HL-60 (cell line): ENCODE measurements around the gene CNDP1.
"Not testable (repeated sequence)": the region's sequence is repeated elsewhere in the genome, so short reads cannot be mapped to it uniquely, and the experiment has no call there.

Experiments
- DNase-seq, 2 experiments: peaks; one replicate each; pipeline ENCODE4 v3.0.0-alpha.2; 2010 to 2020; ENCODE audit warnings: low read depth in 1 of 2, low spot score in 1 of 2
- H3K27ac ChIP-seq: fragments of 250-450 bp; sonication (Bioruptor Pico); replicated peaks from 2 replicates; pipeline ENCODE4 v1.5.1; 2020; ENCODE audit warnings: mild to moderate bottlenecking, moderate library complexity
- H3K27me3 ChIP-seq: fragments of 250-450 bp; sonication (Bioruptor Pico); 2 replicates; pipeline ENCODE4 v1.5.1; 2021; ENCODE audit warnings: mild to moderate bottlenecking, moderate library complexity; ENCODE audit not compliant: insufficient read depth, poor library complexity, severe bottlenecking
- H3K4me3 ChIP-seq: replicated peaks from 2 replicates; pipeline ENCODE4 v1.5.1; 2011; ENCODE audit warnings: mild to moderate bottlenecking, control low read depth, low read length; ENCODE audit not compliant: insufficient read depth
- GABPA ChIP-seq: IDR thresholded peaks from 2 replicates; pipeline ENCODE4 v1.6.1; 2012; ENCODE audit warnings: low read depth
- POLR2AphosphoS5 ChIP-seq: IDR thresholded peaks from 2 replicates; pipeline ENCODE4 v1.6.1; 2012; ENCODE audit warnings: low read depth
- SPI1 ChIP-seq: IDR thresholded peaks from 2 replicates; pipeline ENCODE4 v1.6.1; 2012; ENCODE audit warnings: low read depth, mild to moderate bottlenecking, borderline replicate concordance
- TF ChIP-seq, protein P1 (sequence below): IDR thresholded peaks from 2 replicates; pipeline ENCODE4 v1.6.1; 2012; ENCODE audit warnings: low read depth; ENCODE audit not compliant: insufficient replicate concordance
- TF ChIP-seq, protein P2 (sequence below): IDR thresholded peaks from one replicate; pipeline ENCODE4 v1.5.1; 2011; ENCODE audit warnings: low read length, control low read depth, inconsistent platforms; ENCODE audit not compliant: insufficient read depth

Gene CNDP1

DNA sequence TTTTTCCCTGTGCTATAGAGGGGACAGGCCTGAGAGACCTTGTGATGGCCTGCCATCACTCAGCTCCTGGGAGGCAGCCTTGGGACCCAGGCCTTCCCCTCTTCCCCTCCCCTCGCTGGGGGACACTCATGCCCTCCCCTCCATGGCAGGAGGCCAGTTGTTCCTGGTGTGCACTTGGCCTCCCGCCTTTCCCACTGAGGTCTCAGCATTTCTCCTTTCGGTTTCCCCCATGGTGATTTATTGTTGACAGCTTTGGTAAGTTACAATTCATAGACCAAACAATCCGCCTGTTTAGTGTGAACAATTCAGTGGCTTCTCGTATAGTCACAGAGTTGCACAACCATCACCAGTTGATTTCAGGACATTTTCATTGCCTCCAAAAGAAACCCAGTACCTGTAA, 10.2 kb upstream of the CNDP1 start:
- no peak overlapping the region for H3K4me3 ChIP-seq
- no peaks in the 10 kb centered on the region for H3K27me3 ChIP-seq
- H3K27ac ChIP-seq = no peak overlapping the region
- DNase-seq = no peak
- TF ChIP-seq, protein P1, sequence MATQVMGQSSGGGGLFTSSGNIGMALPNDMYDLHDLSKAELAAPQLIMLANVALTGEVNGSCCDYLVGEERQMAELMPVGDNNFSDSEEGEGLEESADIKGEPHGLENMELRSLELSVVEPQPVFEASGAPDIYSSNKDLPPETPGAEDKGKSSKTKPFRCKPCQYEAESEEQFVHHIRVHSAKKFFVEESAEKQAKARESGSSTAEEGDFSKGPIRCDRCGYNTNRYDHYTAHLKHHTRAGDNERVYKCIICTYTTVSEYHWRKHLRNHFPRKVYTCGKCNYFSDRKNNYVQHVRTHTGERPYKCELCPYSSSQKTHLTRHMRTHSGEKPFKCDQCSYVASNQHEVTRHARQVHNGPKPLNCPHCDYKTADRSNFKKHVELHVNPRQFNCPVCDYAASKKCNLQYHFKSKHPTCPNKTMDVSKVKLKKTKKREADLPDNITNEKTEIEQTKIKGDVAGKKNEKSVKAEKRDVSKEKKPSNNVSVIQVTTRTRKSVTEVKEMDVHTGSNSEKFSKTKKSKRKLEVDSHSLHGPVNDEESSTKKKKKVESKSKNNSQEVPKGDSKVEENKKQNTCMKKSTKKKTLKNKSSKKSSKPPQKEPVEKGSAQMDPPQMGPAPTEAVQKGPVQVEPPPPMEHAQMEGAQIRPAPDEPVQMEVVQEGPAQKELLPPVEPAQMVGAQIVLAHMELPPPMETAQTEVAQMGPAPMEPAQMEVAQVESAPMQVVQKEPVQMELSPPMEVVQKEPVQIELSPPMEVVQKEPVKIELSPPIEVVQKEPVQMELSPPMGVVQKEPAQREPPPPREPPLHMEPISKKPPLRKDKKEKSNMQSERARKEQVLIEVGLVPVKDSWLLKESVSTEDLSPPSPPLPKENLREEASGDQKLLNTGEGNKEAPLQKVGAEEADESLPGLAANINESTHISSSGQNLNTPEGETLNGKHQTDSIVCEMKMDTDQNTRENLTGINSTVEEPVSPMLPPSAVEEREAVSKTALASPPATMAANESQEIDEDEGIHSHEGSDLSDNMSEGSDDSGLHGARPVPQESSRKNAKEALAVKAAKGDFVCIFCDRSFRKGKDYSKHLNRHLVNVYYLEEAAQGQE = no peak
- TF ChIP-seq GABPA (no peak), POLR2AphosphoS5 (no peak), SPI1 (no peak)
- TF ChIP-seq, protein P2, sequence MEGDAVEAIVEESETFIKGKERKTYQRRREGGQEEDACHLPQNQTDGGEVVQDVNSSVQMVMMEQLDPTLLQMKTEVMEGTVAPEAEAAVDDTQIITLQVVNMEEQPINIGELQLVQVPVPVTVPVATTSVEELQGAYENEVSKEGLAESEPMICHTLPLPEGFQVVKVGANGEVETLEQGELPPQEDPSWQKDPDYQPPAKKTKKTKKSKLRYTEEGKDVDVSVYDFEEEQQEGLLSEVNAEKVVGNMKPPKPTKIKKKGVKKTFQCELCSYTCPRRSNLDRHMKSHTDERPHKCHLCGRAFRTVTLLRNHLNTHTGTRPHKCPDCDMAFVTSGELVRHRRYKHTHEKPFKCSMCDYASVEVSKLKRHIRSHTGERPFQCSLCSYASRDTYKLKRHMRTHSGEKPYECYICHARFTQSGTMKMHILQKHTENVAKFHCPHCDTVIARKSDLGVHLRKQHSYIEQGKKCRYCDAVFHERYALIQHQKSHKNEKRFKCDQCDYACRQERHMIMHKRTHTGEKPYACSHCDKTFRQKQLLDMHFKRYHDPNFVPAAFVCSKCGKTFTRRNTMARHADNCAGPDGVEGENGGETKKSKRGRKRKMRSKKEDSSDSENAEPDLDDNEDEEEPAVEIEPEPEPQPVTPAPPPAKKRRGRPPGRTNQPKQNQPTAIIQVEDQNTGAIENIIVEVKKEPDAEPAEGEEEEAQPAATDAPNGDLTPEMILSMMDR = no peak

DNA sequence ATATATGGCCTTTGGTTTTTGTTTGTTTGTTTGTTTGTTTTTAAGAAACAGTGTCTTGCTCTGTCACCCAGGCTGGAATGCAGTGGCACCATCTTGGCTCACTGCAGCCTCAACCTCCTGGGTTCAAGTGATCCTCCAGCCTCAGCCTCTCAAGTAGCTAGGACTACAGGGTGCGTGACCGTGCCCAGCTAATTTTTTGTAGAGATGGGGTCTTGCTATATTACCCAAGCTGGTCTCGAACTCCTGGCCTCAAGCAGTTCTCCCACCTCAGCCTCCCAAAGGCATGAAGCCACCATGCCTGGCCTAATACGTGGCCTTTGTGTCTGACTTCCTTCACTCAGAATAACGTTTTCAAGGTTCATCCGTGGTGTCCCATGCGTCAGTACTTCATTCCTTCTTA, 9.4 kb upstream of the CNDP1 start:
- H3K27ac ChIP-seq, H3K4me3 ChIP-seq, H3K27me3 ChIP-seq, DNase-seq: not testable (repeated sequence)

DNA sequence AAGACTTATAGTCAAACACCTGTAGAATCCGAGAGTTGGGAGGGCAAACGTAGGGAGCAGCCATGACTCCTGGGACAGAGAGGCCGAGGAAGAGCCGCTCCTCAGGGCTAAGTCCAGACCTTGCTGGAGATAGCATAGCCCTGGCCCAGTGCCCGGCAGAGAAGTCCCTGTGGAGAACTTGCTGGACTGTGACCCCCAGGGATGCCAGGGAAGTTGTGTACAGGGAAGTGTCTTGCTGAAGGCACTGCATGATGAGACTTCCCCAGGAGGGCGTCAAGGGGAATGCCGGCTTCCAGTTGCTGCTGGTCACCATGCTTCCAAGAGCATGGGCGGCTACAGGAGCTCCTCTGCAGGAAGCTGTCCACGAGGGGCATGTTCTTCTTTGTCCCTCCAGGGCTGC, 8.6 kb upstream of the CNDP1 start:
- no peaks in the 10 kb centered on the region for H3K27me3 ChIP-seq
- H3K4me3 ChIP-seq = no peak overlapping the region
- no peak for DNase-seq
- TF ChIP-seq, protein P2 = no peak
- TF ChIP-seq, protein P1 = no peak
- TF ChIP-seq POLR2AphosphoS5 (no peak), SPI1 (no peak), GABPA (no peak)
- no peak overlapping the region for H3K27ac ChIP-seq

DNA sequence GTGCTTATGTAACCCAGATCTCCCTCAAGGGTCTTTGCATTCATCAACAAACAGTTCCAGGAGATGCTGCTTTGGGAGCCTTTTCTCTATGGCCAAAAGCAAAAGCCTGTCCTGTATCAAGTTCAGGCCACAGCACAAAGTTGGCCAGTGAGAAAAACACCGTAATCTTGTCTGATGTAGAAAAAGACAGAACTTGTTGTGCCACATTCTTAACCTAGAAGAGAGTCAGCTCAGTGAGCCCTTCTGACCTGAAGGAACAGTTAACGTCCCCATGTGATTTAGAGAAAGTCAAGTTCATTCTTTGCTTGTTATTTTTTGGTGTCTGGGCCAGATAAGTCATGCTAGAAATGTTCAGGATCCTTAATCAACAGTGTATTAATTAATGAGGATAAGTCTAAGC, 7.8 kb upstream of the CNDP1 start:
- H3K27ac ChIP-seq = no peak overlapping the region
- TF ChIP-seq, protein P2 = no peak
- no peak for TF ChIP-seq GABPA
- TF ChIP-seq POLR2AphosphoS5 = no peak
- TF ChIP-seq, protein P1 = no peak
- TF ChIP-seq SPI1 = no peak

More for the DNA sequence above, 7.8 kb upstream of the CNDP1 start:
- no peak for DNase-seq
- Histone ChIP-seq H3K27me3 (no peaks in the 10 kb centered on the region), H3K4me3 (no peak overlapping the region)
